ENCODE measurements around the gene MMP23B.

- TF ChIP-seq CTCF (IDR thresholded peaks at IDR 0.05) (no peak), POLR2A (IDR thresholded peaks at IDR 0.05) (no peak)
Observed at GRCh38 chr1:1617516-1617915, 14.5 kb upstream of the MMP23B start.
